NCI-H1105 (cell line): Measurements from ENCODE around the gene OR6N2.

Experiments
- DNase-seq: peaks from one replicate; lab custom pipeline; 2025; lab: John Stamatoyannopoulos, UW

Gene OR6N2, protein sequence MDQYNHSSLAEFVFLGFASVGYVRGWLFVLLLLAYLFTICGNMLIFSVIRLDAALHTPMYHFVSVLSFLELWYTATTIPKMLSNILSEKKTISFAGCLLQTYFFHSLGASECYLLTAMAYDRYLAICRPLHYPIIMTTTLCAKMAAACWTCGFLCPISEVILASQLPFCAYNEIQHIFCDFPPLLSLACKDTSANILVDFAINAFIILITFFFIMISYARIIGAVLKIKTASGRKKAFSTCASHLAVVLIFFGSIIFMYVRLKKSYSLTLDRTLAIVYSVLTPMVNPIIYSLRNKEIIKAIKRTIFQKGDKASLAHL

DNA sequence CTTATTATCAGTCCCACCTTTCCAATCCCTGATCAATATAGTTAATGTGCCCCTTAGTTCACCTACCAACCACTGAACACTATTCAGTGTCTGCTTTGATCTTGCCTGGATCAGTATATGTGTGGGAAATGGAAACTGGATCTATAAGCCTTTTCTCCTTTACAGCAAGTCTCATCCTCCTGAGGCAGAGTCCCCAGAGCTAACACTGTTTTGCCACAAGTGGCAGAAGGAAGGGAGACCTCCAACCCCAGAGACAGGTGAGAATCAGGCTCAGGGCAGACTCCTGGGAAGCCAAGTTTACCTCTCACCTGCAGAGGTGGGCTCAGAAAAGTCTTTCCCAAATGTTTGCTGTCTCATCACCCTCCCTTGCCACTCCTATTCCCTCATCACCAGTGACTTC, at the start of gene OR6N2:
OR6N2 (minus strand) TSS at position 101 of the 400 bp plus-strand sequence. CDS start 3,569 bp downstream, outside the sequence.
- DNase-seq, result no peak

DNA sequence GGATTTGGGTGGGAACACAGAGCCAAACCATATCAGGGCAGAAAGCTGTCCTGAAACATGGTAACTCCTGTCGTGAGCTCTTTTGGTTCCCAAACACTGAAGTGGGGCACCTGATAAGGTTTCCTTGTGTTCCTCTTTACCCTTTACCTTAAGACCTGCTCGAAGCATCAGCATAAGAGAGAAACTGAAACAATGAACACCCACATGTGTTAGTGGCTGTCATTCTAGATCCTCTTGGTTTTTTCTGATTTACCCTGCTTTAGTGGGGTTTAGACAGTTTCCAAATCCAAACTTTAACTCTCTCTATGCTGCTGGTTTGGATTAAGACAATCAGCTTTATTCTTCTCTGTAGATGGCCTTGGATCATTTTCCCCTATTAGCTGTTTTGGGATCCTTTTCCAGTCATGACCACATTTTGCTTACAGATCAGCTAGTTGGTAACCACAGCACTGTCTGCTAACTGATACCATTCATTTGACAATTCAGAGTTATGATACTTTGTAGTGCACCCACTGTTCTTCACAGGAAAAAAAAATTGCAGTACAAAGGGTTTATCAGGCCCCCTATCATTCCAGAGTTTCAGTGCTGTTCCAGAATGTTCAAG, 49.2 kb upstream of the OR6N2 start:
- no peak for DNase-seq

DNA sequence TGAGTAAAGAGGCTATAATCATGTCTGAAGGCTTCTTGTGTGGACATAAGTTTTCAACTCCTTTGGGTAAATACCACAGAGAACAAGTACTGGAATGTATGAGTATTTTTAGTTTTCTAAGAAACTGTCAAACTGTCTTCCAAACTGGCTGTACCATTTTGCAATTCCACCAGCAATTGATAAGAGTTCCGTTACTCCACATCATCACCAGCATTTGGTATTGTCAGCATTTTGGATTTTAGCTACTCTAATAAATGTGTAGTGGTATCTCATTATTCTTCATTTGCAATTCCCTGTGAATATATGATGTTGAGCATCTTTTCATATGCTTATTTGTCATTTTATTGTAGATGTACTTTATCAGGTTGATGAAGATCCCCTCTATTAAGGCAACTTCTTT, 40.7 kb upstream of the OR6N2 start:
- no peak for DNase-seq

DNA sequence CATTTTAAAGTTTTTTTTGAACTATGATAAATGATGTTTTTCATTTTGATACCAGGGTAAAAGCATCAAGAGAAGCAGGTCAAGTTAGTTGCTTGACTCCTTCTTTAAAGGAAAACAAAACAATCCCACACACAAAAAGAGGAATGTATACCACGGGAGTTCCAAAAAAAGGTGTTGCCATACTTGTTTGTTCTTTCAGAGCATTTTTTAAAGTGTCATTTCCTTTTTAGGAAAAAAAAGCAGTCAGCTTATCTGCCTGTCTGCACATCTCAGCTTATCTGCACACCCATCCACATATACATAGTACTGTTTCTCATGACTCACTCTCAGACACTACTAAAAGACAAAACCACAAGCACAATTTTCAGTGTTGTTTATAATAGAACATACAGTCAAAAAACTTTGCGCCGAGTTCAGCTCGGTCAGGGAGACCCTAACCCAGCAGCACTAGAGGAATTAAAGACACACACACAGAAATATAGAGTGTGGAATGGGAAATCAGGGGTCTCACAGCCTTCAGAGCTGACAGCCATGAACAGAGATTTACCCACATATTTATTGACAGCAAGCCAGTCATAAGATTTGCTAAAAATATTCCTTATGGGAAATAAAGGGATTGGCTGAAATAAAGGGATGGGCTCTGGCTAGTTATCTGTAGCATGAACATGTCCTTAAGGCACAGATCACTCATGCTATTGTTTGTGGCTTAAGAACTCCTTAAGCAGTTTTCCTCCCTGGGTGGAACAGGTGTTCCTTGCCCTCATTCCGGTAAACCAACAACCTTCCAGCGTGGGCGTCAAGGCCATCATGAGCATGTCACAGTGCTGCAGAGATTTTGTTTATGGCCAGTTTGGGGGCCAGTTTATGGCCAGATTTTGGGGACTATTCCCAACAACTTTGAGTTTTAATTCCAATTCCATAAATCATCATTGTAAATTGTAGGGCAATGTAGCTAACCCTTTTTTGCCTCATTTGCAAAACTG, 38.7 kb upstream of the OR6N2 start:
- no peak for DNase-seq

DNA sequence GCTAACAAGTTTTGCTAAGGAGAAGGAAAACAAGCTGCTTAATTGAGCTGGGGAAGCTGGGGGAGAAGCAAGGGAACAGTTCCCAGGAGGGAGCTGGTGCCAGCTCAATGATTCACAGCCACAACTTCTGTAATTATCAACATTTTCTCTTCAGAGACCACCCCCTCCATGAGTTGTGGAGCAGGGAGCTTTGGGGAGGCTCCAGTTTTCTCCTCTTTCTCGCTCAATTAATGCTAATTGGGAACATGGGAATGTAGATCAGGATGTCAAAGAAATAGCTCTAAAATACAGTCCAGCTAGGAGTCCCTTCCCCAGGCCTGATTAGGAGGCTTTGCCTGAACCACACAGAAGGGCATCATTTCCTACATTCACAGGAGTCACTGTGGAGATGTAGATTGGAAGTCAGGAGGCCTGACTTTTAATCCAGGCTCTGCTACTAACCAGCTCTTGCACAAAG, 38.0 kb upstream of the OR6N2 start:
- DNase-seq, result no peak

DNA sequence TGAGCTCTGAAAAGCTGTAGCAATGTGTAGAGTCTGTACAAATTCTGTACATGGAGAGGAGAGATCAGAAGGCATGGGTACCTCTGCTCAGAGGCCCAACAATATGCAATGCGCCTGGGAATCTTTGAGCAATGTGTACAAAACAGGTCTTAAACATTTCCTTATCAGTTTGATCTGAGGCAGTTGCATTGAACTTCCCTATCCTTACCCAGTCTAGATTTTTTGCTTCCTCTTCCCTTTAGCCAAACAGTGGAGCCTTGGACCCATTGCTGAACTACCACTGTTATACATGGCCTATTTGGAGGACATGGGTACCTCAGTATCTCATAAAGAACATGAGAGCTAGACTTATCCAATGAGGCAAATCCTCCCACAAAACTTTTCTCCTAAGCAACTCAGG, 37.6 kb upstream of the OR6N2 start:
- DNase-seq, result no peak

DNA sequence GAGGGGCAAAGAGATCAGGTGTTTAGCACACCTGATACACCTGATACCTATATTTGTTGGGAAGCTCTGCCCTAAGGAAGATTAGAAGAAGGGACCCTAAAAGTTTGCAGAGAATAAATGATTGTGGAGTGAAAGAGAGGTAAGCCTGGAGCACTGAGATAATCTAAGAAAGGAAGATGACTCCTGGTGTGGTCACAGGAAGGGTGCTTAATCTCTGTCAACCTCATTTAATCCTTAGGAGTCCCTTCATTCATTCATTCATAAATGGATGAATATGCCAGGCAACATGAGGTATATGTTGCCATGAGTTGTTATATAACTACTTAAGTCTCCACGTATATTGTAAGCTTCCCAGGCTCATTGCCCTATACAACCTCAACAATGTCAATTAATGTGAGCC, 34.0 kb upstream of the OR6N2 start:
- no peak for DNase-seq

DNA sequence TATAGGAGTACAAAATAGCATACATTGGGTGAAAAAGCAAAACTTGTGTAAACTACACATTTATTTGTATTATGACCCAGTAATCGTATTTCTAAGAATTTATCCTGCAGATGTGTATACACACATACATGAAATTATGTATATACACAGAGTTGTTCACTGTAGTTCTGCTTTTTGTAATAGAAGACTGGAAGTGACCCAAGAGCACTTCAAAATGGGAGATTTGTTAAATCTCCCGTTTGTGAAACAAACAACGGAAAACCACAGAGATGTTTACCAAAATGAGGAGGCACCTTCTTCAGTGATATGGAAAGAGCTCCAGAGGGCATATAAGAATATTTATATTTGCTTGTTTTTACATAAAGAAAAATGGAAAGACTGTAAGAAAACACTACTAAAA, 32.2 kb upstream of the OR6N2 start:
- no peak for DNase-seq

DNA sequence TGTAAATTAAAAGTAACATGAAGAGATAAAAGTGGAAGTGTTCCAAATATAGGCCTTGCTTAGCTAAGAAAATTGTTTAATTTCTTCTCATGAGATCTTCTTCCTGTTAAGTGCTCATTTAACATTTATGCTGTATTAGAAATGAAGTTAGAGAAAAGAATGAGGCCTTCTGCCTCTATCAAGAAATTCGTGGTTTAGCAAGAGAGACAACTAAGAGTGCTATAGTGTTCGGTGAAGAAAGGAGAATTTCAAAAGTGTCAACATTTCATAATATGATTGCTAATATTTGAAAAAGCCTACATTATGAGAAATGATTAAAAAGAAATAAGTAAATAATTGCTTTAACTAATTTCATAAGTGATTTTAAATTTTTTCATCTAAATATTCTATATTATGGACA, 31.3 kb upstream of the OR6N2 start:
- DNase-seq, result no peak

DNA sequence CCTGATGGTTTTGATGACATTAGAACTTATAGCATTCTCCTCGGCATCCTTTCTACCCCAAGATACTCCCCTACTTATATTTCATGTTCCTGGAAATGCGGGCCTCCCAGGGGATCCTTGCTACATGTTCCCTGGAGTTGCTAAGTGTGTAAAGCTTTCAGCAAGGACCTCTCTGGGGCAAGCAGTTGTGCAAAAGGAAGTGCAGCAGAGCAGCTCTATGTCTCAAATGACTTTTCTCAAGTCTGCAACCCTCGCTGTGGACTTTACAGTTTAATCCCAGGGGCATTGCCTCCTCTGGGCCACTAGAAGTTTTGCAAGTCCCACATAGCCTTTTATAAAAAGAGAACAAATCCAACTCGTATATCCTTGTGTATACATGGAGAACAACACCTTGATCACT, 29.3 kb upstream of the OR6N2 start:
- no peak for DNase-seq

DNA sequence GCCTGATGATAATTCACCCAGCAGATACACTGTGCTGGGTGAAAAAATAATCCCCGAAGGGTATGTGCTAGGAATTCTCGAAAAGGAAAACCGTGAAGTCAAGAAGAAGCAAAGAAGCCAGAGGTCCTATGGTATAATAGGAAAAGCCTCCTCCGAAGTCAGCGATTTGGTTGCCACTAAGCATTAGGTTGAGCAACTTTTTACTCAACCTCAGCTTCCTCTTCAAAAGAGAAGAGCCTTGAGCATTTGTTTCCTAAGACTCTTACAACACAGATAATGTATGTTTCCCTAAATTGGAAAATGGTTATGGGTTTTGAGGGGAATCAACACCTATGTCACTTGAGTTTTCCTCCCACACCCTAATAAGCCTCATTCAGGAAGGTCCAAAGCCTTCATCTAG, 28.9 kb upstream of the OR6N2 start:
- DNase-seq, result no peak

DNA sequence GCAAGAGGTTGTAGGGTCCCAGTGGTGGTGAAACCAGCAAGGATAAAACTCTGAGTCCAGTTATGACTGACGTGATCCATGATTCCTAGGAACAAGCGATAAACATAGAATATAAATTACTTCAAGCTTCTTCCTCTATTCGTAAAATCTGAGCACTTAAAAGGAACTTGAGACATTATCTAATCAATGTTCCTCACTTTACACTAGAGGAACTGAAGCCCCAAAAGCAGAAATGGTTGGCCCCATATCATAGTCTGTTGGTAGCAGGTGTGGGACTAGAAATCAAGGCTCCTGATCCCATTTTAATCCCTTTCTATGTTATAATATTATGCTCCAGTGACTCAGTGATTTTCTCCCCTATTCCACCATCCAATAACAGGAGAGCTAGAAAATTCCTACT, 28.3 kb upstream of the OR6N2 start:
- DNase-seq, result no peak

DNA sequence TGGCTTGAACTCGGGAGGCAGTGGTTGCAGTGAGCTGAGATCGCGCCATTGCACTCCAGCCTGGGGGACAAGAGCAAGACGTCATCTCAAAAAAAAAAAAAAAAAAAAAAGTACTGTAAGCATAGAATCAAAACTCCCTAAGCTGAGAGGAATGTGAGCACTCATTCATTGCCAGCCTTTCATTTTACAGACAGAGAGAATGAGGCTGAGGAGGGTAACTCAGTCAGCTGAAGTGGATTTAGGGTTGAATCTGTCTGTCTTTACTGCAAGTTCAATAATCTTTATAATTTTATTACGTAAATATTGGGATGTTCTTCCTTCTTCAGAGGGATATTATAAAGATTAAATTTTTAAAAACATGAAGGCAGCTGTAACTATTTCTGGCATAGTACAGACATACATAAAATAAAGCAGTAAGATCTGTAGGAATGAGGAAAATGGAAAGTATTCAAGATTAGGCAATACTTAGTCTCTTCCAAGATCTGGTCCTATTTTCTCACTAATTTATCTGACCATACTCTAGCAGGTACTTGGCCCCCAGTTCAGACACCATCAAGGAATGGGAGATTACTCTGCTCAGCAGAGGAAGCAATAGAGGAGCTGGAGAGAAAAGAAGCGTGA, 26.0 kb upstream of the OR6N2 start:
- no peak for DNase-seq

DNA sequence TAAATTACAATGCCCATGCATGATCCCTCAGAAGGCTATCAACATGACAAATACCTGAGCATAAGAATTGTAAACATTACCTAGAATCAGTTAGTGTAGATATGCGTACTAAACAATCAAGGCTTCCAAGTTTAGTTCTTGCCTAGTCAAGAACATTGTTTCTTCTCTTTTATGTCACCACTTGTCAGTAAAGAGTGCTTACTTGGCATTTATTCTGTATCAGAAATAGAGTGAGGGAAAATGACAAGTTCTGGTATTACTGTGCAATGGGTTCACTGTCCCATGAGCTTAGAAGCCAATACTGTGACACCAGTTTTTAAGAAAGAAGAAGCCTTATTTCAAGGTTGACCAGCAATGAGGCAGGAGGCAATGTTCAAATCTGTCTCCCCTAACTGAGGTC, 22.7 kb upstream of the OR6N2 start:
- DNase-seq, result no peak

DNA sequence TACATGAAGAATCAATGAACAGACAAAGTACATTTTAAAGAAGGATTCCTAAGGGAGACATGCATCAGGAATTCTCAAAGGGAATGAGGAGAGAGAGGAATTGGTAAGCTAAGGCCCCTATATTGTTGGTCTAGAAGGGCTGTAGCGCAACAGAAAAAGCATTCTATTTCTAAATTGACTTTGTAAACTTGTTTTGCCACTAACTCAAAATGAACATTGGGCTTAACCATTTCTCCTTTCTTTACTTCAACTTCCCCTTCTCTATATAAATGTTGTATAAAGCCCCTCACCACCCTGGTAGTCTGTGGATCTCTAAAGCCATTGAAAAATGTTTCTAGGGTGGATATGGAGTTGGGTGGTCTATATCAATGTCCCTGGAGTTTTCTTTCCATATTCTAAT, 20.4 kb upstream of the OR6N2 start:
- no peak for DNase-seq

DNA sequence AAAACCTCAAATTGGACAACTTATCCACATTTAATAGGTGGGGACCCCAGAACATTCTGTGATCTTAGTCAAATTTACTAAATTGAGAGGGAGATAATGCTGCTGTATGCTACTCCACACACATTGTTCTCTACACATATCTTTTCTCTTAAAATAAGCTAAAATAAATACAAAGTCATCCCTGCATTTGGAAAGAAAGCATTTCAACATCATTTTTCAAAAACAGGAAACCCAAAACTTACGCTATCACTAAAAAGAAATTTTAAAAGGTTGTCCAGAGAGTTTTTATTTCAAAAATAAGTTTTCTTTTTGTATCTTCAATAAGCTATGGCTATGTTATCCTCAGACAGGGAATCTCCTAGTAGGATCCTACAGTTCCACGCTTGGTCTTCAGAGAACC, 19.5 kb upstream of the OR6N2 start:
- no peak for DNase-seq

DNA sequence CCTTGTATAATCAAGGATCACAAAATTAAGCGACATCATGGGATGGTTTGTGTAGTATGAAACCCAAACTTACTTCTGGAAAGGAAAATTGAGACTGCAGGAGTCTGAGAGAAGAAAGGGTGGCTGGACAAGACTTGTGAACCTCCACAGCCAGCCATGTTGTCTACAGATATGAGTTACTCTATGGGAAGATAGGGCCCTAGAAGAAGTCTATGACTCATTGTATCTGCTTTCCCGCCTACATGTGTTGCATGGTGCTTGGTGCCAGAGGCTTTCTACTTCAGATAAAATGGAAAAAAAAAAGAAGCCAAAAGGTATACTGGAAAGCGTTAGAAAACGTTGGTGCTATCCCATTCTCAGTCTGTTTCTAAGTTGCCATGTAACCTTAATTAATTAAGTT, 18.7 kb upstream of the OR6N2 start:
- no peak for DNase-seq

DNA sequence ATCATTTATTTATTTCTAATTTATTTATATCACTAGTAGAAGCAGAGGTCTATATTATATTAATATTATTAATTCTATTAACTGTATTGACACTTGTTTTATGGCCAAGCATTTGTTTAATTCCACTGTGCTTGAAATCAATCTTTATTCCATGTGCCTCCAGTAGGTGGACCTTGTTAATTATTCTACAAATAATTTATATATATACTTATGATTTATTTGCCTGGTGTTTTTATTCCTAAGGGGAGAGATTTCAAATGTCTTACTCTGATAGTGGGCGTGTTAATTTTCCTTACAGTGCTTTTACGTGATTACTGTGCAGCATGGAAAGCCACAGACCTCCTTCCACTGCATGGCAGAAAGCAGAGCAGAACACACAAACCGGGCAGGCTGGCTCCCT, 17.5 kb upstream of the OR6N2 start:
- no peak for DNase-seq

DNA sequence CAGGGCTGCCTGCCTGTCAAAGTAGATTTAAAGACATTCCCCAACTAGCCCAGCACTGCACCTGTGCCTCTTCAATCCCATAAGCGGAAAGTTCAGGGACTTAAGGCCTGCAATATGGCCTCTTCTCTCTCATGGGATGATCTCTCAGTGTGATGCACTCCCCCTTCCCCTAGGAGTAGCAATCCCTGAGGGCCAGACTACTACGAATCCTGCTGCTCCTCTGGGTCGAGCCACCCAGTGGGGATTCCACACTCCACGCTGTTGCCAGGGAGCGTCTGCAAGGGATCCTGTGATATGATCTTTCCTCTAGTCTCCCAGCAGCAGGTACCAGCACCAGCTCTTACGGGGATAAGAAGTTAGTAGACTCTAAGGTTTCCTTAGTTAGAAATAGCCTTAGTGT, 13.2 kb upstream of the OR6N2 start:
- no peak for DNase-seq

DNA sequence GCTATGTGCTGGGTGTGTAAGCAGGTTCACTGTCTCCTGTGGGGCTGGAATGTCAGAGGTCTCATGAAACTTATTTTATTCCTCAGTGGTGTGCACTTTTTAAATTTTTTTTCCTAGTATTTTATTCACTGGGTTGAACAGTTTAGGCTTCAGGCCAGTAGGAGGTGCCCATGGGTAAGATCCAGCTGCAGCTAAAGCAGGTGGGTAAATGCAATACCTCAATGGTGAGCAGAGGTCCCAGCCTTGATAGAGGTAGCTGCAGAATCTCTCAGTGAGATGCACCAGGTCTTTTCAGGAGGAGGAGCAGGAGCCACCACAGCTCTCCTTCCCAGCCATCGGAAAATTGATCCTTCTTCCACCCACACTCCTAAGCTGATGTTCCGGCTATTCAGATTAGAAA, 12.6 kb upstream of the OR6N2 start:
- DNase-seq, result no peak

DNA sequence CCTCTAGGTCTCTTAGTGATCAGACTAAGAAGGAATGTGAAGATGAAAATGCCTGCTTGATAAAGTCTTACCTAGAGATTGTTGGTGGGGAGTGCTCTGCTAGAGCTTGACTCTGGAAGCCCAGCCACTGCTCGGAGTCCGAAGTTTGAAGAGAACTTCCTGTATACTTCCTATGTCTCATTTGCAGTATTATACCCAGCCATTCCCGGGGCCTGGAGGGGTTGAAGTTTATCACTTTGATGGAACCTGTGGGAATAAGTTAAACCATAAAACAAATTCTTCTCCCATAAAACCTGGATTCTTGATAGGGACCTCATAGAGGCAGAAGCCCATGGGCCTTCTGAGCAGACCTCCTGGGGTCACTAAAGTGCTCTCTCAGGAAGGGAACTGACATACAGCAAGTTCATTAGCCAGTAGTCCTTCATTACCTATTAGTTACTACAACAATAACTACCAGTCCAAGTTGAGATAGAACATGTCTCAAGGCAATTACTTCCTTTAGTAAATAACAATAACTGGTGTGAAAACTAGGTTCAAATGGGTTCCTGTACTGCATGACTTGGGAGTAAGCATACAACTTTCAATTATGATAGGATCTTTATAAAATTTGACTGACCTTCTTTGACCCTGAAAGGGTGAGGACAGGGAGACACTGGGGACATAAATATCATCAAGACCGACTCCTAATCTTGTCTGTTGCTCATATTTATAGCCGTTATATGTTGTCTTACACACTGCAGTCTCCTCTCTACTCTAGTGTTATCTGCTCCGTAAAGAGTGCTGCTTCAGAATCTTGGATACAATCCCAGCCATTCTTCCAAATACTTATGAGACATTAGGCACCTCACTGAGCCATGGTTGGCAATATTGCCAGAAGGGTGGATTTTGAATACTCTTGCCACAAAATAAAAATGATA, 8.8 kb downstream of the OR6N2 start, which contains the start of gene OR6N1:
OR6N1 (minus strand) TSS at position 246 of the 917 bp plus-strand sequence. CDS start 5,513 bp downstream, outside the sequence.
- DNase-seq, result no peak
